Stimulated activated CD4-positive, alpha-beta T cell treated with anti-CD3 and anti-CD28 coated beads, Interleukin-4, amount 100 ng/mL, for 24 hours (primary cell): ENCODE measurements around the gene ALKAL2.

Source experiments
- DNase-seq: peaks from one replicate; pipeline ENCODE4 v3.0.0-alpha.2; 2020

ALKAL2 gene

GRCh38 chr2:269356-270030 lies 18.4 kb downstream of the ALKAL2 start:
- no peak for DNase-seq

DNA sequence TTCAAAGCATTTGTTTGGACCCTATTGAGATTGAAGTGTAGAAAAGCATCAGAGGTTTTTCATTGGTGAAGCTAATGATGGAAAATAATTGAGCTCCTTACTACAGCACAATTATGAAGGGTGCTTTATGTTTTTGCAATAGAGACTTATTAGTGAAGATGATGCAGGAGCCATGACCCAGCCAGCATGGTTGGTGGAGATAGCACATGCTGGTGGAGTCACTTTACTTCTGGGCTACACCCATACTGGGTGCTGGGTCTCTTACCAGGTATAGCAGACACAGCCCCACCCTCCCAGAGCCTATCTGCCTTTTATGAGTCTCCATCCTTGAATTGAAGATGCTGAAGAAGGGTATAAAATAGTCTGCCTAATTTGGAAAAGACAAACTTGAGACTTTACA lies 19.6 kb downstream of the ALKAL2 start:
- no peak for DNase-seq

DNA sequence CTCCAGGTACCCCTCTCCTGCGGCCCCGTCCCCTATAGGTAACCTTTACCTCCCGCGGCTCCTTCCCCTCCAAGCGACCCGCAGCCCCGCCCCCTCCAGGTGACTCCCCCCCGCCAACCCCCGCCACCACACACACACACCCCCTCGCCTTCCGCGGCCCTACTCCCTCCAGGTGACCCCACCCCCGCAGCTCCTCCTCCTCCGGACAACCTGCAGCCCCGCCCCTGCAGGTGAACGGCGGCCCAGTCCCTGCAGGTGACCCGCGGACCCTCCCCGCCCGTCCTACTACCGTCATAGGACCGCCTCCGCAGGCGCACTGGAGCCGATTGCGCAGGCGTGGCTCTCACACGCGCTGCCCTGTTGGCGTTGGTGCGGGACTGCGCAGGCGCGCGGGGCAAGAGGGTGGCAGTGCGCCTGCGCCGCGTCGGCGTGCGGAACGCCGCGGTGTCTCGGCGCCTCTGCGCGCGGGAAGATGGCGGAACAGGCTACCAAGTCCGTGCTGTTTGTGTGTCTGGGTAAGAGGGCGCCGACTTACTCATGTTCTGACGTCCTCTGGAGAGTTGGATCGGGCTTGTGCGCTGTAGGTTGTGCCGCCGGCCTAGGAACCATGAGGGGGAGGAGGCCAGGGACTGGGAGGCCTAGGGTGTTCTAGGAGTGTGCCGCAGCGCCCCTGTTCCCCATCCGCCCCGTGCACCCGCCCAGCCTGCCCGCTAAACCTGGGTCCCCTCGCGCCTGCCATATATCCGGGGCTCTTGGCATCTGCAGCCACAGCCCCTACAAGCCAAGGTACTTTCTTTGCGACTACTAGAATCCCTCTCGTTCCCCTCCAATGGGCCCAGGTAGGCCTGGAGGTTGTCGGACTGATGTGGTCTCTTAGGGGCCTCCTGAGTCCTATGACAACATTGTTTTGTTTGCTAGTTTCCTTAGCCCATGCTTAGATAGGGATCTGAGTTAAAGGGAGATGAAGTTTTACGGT lies 23.1 kb downstream of the ALKAL2 start, which contains the start of gene ACP1:
ACP1 (plus strand) TSS at position 455 of the 976 bp plus-strand sequence; CDS start at position 473, 18 bp downstream.
- DNase-seq, result peak; percentile 95

DNA sequence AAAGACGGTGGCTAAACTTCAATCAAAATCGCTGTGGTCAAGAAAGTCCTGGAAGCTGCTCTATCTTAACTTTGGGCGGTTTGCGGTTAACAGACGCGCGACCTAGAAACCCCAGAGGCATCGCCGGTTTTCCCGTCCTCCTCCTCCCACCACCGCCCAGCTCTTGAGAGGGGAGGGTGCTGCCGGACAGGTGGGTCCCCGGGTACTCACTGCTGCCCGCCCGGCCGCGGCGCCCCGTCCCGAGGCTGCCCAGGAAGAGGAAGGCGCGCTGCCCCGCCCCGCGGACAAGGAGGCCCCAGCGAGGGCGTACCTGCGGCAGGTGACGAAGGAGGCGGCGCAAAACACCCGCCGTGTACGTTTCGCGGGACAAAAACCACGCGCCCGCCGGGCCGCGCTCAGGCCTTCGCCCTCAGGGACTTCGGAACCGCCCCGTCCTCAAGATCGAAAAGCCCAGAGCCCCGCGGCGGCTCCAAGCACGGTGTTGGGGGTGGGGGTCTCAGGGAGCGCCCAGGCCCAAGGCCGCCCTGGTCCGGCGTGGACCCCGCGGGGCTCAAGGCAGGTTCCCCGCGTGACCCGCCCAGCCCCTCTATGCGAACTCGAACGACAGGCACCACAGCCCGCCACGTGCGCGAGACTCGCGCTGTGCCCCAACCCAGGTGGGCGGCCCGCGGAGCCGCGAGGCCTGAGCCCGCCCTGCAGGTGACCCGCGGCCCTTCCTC lies 24.0 kb downstream of the ALKAL2 start, which contains the start of gene SH3YL1:
SH3YL1 (minus strand) TSS at position 259 of the 719 bp plus-strand sequence; CDS start at position 211, 48 bp downstream.
- DNase-seq, result peak; percentile 58

DNA sequence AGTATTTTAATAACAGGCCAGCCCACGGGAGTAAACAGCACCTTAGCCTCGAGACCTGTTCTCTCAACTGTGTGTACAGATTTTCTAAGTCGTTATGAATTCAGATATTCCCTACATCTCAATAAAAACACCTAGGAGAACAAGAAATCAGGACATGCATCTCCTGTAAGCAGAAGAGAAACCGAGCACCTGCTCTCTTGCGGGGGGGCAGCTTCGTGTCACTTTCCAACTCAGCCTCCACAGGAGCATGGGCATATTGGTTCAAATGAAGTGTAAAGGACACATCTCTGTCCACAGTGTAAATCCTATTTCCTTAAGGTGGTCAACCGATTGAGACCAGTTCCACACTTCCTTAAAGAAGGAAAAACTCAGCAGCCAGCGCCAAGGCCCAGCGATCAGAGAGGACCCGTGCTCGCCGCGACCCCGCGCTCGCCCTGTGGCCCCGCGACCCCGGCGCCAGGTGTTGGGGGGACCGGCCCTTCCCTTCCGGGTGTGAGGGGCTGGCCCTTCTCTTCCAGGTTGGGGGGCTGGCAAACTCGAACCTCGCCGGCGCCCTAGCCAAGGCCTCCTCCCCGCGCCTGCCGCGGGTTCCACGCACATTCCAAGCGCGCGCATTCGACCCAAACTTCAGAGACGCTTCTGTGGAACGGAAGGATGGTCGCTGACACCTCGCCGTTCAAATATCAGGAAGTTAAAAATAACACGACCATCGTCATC lies 24.7 kb downstream of the ALKAL2 start:
- DNase-seq, result no peak

- DNase-seq, result no peak
These were observed 25.8 kb downstream of the ALKAL2 start for GRCh38 chr2:262117-262516.

DNA sequence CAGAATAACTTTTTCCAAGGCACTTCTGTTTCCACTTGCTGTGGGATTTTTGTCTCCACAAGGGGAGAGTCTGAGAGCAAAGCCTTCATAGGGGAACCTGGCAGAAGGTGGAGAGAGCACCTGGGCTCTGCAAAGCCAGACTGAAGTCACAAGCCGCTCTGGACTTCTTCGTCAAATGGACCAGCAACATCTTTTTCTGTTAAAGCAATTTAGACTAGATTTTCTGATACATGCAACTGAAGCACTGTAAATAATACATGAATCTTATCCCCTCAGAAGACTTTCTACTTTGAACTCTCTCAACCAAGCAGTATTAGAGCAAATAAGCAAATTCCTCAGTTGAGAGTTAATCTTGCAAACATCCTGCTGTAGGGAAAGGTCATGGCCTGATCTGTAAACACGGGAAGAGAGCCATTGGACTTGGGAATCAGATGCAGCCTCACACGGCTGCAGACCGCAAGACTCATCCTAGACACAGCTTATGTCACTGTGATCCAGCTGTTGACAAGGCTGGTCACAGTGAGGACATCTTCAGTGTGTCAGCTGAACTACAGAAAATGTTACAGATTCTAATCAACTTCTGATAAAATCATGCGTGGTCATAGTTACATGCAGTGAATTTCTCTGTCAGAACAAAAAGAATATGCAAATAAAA lies 27.3 kb downstream of the ALKAL2 start:
- no peak for DNase-seq

GRCh38 chr2:259789-260331 lies 28.0 kb downstream of the ALKAL2 start:
- no peak for DNase-seq

- DNase-seq, result no peak
These were observed 29.0 kb downstream of the ALKAL2 start for GRCh38 chr2:258933-259332.

DNA sequence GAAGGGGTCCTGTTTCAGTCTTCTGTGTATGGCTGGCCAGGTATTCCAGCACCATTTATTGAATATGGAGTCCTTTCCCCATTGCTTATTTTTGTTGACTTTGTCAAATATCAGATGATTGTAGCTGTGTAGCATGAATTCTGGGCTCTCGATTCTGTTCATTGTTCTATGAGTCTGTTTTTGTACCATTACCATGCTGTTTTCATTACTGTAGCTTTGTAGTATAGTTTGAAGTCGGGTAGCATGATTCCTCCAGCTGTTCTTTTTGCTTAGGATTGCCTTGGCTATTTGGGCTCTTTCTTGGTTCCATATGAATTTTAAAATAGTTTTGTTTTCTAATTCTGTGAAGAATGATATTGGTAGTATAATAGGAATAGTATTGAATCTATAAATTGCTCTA lies 30.0 kb downstream of the ALKAL2 start:
- DNase-seq, result no peak

- no peak for DNase-seq
These were observed 30.5 kb downstream of the ALKAL2 start for GRCh38 chr2:257429-257828.

- no peak for DNase-seq
These were observed 31.8 kb downstream of the ALKAL2 start for GRCh38 chr2:256094-256493.

DNA sequence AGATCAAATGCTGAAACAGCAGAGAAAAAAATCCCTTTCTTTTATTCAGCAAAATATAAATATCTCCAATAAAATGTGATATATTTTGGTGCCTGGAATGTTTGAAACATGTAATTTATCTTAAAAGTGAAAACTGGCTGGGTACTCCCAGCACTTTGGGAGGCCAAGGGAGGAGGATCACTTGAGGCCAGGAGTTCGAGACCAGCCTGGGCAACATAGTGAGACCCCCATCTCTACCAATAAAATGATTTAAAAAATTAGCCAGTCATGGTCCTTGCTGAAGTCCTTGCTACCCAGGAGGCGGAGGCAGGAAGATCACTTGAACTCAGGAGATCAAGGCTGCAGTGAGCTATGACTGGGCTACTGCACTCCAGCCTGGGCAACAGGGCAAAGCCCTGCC lies 32.7 kb downstream of the ALKAL2 start:
- DNase-seq, result no peak

DNA sequence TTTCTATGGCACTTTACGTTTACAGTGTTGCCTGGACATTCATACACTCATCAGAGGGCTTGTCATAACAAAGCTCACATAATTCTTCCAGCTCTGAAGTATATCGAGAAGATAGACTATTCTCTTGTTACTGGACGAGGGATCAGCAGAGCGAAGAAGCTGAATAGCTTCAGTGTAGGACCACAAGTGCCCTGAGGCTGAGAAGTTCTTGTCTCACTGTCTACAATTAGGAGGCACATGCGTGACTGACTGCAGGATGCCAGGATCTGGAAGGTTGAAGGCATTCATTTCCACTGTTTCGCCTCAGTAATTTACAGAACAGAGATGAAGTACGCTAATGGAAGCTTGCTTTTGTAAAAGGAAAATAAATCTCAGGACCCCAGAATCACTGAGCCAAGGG lies 33.6 kb downstream of the ALKAL2 start:
- DNase-seq, result no peak

DNA sequence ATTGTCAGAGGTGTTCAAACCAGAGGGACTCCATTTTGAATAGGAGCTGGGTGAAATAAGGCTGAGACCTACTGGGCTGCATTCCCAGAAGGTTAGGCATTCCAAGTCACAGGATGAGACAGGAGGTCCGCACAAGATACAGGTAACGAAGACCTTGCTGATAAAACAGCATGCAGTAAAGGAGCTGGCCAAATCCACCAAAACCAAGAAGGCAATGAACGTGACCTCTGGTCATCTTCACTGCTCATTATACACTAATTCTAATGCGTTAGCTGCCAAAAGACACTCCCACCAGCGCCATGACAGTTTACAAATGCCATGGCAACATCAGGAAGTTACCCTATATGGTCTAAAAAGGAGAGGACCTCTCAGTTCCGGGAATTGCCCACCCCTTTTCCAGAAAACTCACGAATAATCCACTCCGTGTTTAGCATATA lies 34.7 kb downstream of the ALKAL2 start:
- DNase-seq, result no peak

DNA sequence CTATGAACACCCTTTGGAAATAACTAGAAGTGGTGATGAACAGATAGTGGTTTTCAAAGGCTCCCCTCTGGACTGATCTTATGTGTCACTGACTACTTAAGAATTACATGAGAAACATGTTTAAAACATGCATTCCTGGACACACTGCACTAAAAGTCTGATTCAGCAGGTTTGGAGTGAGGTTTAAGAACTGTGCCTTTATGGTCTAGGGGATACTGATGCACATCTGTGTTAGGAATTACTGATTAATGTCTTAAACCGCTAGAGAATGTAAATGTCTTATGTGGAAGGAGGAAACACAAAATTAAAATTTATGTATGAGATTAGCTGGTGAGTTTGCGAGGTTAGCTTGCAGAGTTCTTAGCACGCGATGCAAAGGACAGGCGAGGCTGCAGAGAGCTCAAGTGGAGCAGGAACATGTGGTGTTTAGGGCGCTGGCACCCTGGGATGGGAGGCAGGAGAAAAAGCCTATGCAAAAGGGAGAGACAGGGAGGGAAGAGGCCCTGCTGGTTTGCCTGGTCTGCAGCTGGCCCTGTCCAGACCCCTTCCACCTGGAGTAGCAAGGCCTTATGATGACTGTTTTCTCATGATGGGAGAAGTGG lies 35.8 kb downstream of the ALKAL2 start:
- no peak for DNase-seq

DNA sequence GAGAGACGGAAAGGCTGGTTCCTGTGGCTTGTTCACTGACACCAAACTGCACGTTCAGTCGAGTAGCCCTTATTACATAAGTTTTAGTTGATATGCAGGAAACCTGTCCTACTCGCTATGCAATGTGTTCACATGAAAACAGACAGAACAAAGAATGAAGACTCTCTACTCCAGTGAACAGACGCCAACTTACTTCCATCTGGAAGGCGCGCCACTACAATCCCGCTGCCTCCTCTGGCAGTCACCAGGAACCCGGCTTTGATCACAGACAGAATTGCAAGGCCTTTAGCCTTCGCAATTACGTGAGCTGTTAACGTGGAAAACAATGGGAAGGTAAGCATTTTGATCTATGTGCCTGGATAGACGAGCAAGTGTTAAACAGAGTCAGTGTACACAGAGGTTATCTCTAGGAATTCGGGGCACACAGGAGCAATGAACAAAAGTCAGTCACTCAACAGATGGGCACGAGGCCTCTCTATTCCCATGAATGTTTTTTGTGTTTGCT lies 38.3 kb downstream of the ALKAL2 start:
- DNase-seq, result no peak

GRCh38 chr2:248724-249123 lies 39.2 kb downstream of the ALKAL2 start:
- no peak for DNase-seq

GRCh38 chr2:246489-247144 lies 41.3 kb downstream of the ALKAL2 start:
- peak; percentile 48 for DNase-seq

GRCh38 chr2:244547-244946 lies 43.3 kb downstream of the ALKAL2 start:
- no peak for DNase-seq
